Putamen (tissue), 1 donor: ENCODE results near the gene NFKBIA.
"Not testable (repeated sequence)": the region's sequence is repeated elsewhere in the genome, so short reads cannot be mapped to it uniquely, and the experiment has no call there.

Experiments
- DNase-seq: peaks from one replicate; pipeline ENCODE4 v3.0.0-alpha.2; 2016; ENCODE audit warnings: low spot score

Gene NFKBIA

GRCh38 chr14:35404449-35405303, at the start of gene NFKBIA:
Gene NFKBIA (minus strand): TSS chr14:35404749. CDS start chr14:35404644, 105 bp downstream.
- peak; percentile 91 for DNase-seq

- no peak for DNase-seq
These were observed 41.9 kb upstream of the NFKBIA start for GRCh38 chr14:35446450-35446849.

- no peak for DNase-seq
These were observed 39.6 kb upstream of the NFKBIA start for GRCh38 chr14:35444104-35444503.

- DNase-seq, result no peak
These were observed 36.6 kb upstream of the NFKBIA start for GRCh38 chr14:35441160-35441559.

- no peak for DNase-seq
These were observed 34.6 kb upstream of the NFKBIA start for GRCh38 chr14:35438910-35439713.

GRCh38 chr14:35438492-35438891, 33.9 kb upstream of the NFKBIA start:
- DNase-seq, result not testable (repeated sequence)

GRCh38 chr14:35435177-35435576, 30.6 kb upstream of the NFKBIA start:
- DNase-seq, result no peak

- no peak for DNase-seq
These were observed 29.3 kb upstream of the NFKBIA start for GRCh38 chr14:35433826-35434225.

GRCh38 chr14:35430459-35431199, 26.1 kb upstream of the NFKBIA start:
- no peak for DNase-seq

GRCh38 chr14:35429951-35430350, 25.4 kb upstream of the NFKBIA start:
- DNase-seq, result no peak

GRCh38 chr14:35425850-35426249, 21.3 kb upstream of the NFKBIA start:
- DNase-seq, result no peak

GRCh38 chr14:35423621-35424020, 19.1 kb upstream of the NFKBIA start:
- no peak for DNase-seq

- DNase-seq, result no peak
These were observed 15.7 kb upstream of the NFKBIA start for GRCh38 chr14:35420036-35420811.

- DNase-seq, result no peak
These were observed 14.9 kb upstream of the NFKBIA start for GRCh38 chr14:35419429-35419841.

- DNase-seq, result no peak
These were observed 13.5 kb upstream of the NFKBIA start for GRCh38 chr14:35418093-35418492.

- DNase-seq, result no peak
These were observed 11.7 kb upstream of the NFKBIA start for GRCh38 chr14:35416108-35416750.

- no peak for DNase-seq
These were observed 9.8 kb upstream of the NFKBIA start for GRCh38 chr14:35414365-35414764.

- DNase-seq, result no peak
These were observed 7.9 kb upstream of the NFKBIA start for GRCh38 chr14:35412272-35413056.

- no peak for DNase-seq
These were observed 6.3 kb upstream of the NFKBIA start for GRCh38 chr14:35410858-35411257.

GRCh38 chr14:35409595-35409994, 5.0 kb upstream of the NFKBIA start:
- no peak for DNase-seq
